B cell (primary cell): ENCODE data around the gene SLC38A10.

Experiments used
- CTCF ChIP-seq: fragments of 200-600 bp; IDR thresholded peaks from one replicate; pipeline ENCODE4 v1.8.0; 2022; ENCODE audit warnings: antibody characterized with exemption, mild to moderate bottlenecking
- EZH2 ChIP-seq: IDR thresholded peaks from 2 replicates; pipeline ENCODE4 v1.6.1; 2012; ENCODE audit warnings: borderline replicate concordance, low read depth, mild to moderate bottlenecking, moderate library complexity, low read length; ENCODE audit not compliant: insufficient read depth, poor library complexity, severe bottlenecking

GRCh38 chr17:81300586-81301155 lies 5.6 kb upstream of the SLC38A10 start:
- TF ChIP-seq EZH2 = no peak
- no peak for TF ChIP-seq CTCF
